Liver (tissue), 9 donors: Measurements from ENCODE around the gene RSPRY1. TPM values are rescaled to one million over a fixed set of nuclear protein-coding genes. Genes with fewer than 3 reads are reported as not detected.

Experiments used
- DNase-seq: peaks from one replicate; pipeline ENCODE4 v3.0.0-alpha.2; 2017; ENCODE audit warnings: low spot score
- H3K27ac ChIP-seq, 2 donors: one replicate each; pipeline ENCODE4 v1.7.0; 2013; ENCODE audit warnings: inconsistent platforms in 2 of 2, low read length in 2 of 2, control low read depth in 1 of 2, low read depth in 1 of 2, mild to moderate bottlenecking in 1 of 2
- H3K27me3 ChIP-seq, 4 donors: one replicate each; pipeline versions ENCODE4 v1.6.1 to v1.7.0; 2013; ENCODE audit warnings: low read length in 3 of 4, inconsistent platforms in 1 of 4, mild to moderate bottlenecking in 1 of 4, moderate library complexity in 1 of 4; ENCODE audit not compliant: control insufficient read depth in 4 of 4, insufficient read depth in 4 of 4
- H3K36me3 ChIP-seq, 4 donors: one replicate each; pipeline versions ENCODE4 v1.6.1 to v1.7.0; 2013; ENCODE audit warnings: low read length in 3 of 4, mild to moderate bottlenecking in 3 of 4, low read depth in 1 of 4, moderate library complexity in 1 of 4; ENCODE audit not compliant: control insufficient read depth in 4 of 4, insufficient read depth in 3 of 4
- H3K4me1 ChIP-seq, 4 donors: one replicate each; pipeline versions ENCODE4 v1.6.1 to v1.7.0; 2013; ENCODE audit warnings: low read length in 3 of 4, mild to moderate bottlenecking in 3 of 4, moderate library complexity in 1 of 4; ENCODE audit not compliant: control insufficient read depth in 4 of 4, insufficient read depth in 4 of 4
- H3K4me3 ChIP-seq, 3 donors: one replicate each; pipeline versions ENCODE4 v1.6.1 to v1.7.0; 2013; ENCODE audit warnings: low read length in 3 of 3, control low read depth in 1 of 3, low read depth in 1 of 3, mild to moderate bottlenecking in 1 of 3
- H3K9ac ChIP-seq, 2 donors: one replicate each; pipeline ENCODE4 v1.7.0; 2013; ENCODE audit warnings: low read length in 2 of 2, mild to moderate bottlenecking in 2 of 2, moderate library complexity in 2 of 2, control low read depth in 1 of 2, low read depth in 1 of 2
- H3K9me3 ChIP-seq, 4 donors: one replicate each; pipeline versions ENCODE4 v1.6.1 to v1.7.0; 2013; ENCODE audit warnings: low read length in 3 of 4; ENCODE audit not compliant: control insufficient read depth in 4 of 4
- EGR1 ChIP-seq, 2 donors: IDR thresholded peaks; 2 replicates each; pipeline ENCODE4 v1.6.1; 2016 to 2018; ENCODE audit warnings: antibody characterized with exemption in 2 of 2, low read depth in 2 of 2
- FOXA1 ChIP-seq: IDR thresholded peaks from 2 replicates; pipeline ENCODE4 v1.6.1; 2016; ENCODE audit warnings: antibody characterized with exemption
- GABPA ChIP-seq, 2 donors: IDR thresholded peaks in 1 of 2; conservative IDR thresholded peaks in 1 of 2; 2 replicates each; pipeline ENCODE4 v1.6.1; 2016; ENCODE audit warnings: antibody characterized with exemption in 2 of 2, mild to moderate bottlenecking in 1 of 2, moderate library complexity in 1 of 2
- HNF4A ChIP-seq, 2 donors: conservative IDR thresholded peaks; 2 replicates each; pipeline ENCODE4 v1.6.1; 2016; ENCODE audit warnings: antibody characterized with exemption in 2 of 2, mild to moderate bottlenecking in 2 of 2
- HNF4G ChIP-seq: IDR thresholded peaks from 2 replicates; pipeline ENCODE4 v1.6.1; 2016; ENCODE audit warnings: antibody characterized with exemption
- JUND ChIP-seq, 2 donors: IDR thresholded peaks; 2 replicates each; pipeline ENCODE4 v1.6.1; 2016; ENCODE audit warnings: antibody characterized with exemption in 2 of 2
- NR2F2 ChIP-seq: IDR thresholded peaks from 2 replicates; pipeline ENCODE4 v1.6.1; 2016; ENCODE audit warnings: antibody characterized with exemption
- RAD21 ChIP-seq, 2 donors: IDR thresholded peaks; 2 replicates each; pipeline ENCODE4 v1.6.1; 2016; ENCODE audit warnings: antibody characterized with exemption in 2 of 2, mild to moderate bottlenecking in 2 of 2
- RXRA ChIP-seq, 2 donors: IDR thresholded peaks; 2 replicates each; pipeline ENCODE4 v1.6.1; 2017 to 2018; ENCODE audit warnings: antibody characterized with exemption in 2 of 2, mild to moderate bottlenecking in 1 of 2
- SP1 ChIP-seq: IDR thresholded peaks from 2 replicates; pipeline ENCODE4 v1.6.1; 2018; ENCODE audit warnings: antibody characterized with exemption, mild to moderate bottlenecking
- TAF1 ChIP-seq: conservative IDR thresholded peaks from 2 replicates; pipeline ENCODE4 v1.6.1; 2016; ENCODE audit warnings: antibody characterized with exemption, mild to moderate bottlenecking
- WGBS: extraction: QIAGEN DNeasy Blood & Tissue Kit; methylation state at CpG from one replicate; pipeline ENCODE4 v1.1.7; 2013; 5-methylcytosine and 5-hydroxymethylcytosine counted together
- polyA plus RNA-seq, 2 donors: library from polyadenylated mRNA; stranded (reverse) in 1 of 2; unstranded in 1 of 2; fragments of 200-250 nt in 1 of 2; fragments of >200 nt in 1 of 2; fragmentation: Nextera tagmentation in 1 of 2; extraction: Ambion mirVana in 1 of 2; gene quantifications; one replicate each; pipeline versions ENCODE4 v1.2.1 to v1.2.3, GENCODE V29; 2013 to 2015
- total RNA-seq, 2 donors: library from RNA; depleted of rRNA; stranded (reverse); fragments of >200 nt; gene quantifications; one replicate each; pipeline ENCODE4 v1.2.3, GENCODE V29; 2014
- TF ChIP-seq, protein P1 (sequence below): IDR thresholded peaks from 2 replicates; pipeline ENCODE4 v1.6.1; 2016; ENCODE audit warnings: antibody characterized with exemption, mild to moderate bottlenecking
- TF ChIP-seq, protein P2 (sequence below): IDR thresholded peaks from 2 replicates; pipeline ENCODE4 v1.6.1; 2016; ENCODE audit warnings: antibody characterized with exemption
- TF ChIP-seq, protein P3 (sequence below): fragments of 150-350 bp; IDR thresholded peaks from 2 replicates; pipeline ENCODE4 v1.5.1; 2017; ENCODE audit warnings: improper control_type of control experiment, low read depth, low read length; ENCODE audit not compliant: missing input control
- TF ChIP-seq, protein P4 (sequence below): IDR thresholded peaks from 2 replicates; pipeline ENCODE4 v1.6.1; 2016; ENCODE audit warnings: antibody characterized with exemption
- donor health status: healthy.
- donor health status: healthy.
- donor health status: healthy.
- donor health status: healthy.
- donor health status: healthy.

RSPRY1 gene
- total and polyA plus RNA-seq, 4 donors, result 10.9 to 27.6 (median 20.2) TPM

GRCh38 chr16:57264381-57264780 lies 78.3 kb downstream of the RSPRY1 start:
- Histone ChIP-seq H3K27me3 (no peaks in the 10 kb centered on the region), H3K36me3 (no peaks in the 10 kb centered on the region), H3K9ac (no peak overlapping the region), H3K4me3 (no peak overlapping the region), H3K9me3 (no peaks in the 10 kb centered on the region), H3K4me1 (peaks cover 0 to 4% (median 0%) of the 10 kb centered on the region in 4 donors), H3K27ac (no peak overlapping the region)
- 91% methylated on average over 8 of the region's 8 CpGs for WGBS
- TF ChIP-seq, protein P1, sequence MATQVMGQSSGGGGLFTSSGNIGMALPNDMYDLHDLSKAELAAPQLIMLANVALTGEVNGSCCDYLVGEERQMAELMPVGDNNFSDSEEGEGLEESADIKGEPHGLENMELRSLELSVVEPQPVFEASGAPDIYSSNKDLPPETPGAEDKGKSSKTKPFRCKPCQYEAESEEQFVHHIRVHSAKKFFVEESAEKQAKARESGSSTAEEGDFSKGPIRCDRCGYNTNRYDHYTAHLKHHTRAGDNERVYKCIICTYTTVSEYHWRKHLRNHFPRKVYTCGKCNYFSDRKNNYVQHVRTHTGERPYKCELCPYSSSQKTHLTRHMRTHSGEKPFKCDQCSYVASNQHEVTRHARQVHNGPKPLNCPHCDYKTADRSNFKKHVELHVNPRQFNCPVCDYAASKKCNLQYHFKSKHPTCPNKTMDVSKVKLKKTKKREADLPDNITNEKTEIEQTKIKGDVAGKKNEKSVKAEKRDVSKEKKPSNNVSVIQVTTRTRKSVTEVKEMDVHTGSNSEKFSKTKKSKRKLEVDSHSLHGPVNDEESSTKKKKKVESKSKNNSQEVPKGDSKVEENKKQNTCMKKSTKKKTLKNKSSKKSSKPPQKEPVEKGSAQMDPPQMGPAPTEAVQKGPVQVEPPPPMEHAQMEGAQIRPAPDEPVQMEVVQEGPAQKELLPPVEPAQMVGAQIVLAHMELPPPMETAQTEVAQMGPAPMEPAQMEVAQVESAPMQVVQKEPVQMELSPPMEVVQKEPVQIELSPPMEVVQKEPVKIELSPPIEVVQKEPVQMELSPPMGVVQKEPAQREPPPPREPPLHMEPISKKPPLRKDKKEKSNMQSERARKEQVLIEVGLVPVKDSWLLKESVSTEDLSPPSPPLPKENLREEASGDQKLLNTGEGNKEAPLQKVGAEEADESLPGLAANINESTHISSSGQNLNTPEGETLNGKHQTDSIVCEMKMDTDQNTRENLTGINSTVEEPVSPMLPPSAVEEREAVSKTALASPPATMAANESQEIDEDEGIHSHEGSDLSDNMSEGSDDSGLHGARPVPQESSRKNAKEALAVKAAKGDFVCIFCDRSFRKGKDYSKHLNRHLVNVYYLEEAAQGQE, result no peak
- TF ChIP-seq GABPA (IDR thresholded peaks at IDR 0.05 in 1 of 2, conservative IDR thresholded peaks at IDR 0.05 in 1 of 2) (no peak), JUND (IDR thresholded peaks at IDR 0.05) (no peak), TAF1 (no peak), RAD21 (IDR thresholded peaks at IDR 0.05) (no peak), SP1 (no peak), RXRA (IDR thresholded peaks at IDR 0.05) (no peak), HNF4G (no peak), NR2F2 (no peak), HNF4A (conservative IDR thresholded peaks at IDR 0.05) (no peak), EGR1 (IDR thresholded peaks at IDR 0.05; ENCODE audit: low read depth in 2 of 2) (no peak)
- TF ChIP-seq, protein P2, sequence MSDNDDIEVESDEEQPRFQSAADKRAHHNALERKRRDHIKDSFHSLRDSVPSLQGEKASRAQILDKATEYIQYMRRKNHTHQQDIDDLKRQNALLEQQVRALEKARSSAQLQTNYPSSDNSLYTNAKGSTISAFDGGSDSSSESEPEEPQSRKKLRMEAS, result no peak
- TF ChIP-seq, protein P3, sequence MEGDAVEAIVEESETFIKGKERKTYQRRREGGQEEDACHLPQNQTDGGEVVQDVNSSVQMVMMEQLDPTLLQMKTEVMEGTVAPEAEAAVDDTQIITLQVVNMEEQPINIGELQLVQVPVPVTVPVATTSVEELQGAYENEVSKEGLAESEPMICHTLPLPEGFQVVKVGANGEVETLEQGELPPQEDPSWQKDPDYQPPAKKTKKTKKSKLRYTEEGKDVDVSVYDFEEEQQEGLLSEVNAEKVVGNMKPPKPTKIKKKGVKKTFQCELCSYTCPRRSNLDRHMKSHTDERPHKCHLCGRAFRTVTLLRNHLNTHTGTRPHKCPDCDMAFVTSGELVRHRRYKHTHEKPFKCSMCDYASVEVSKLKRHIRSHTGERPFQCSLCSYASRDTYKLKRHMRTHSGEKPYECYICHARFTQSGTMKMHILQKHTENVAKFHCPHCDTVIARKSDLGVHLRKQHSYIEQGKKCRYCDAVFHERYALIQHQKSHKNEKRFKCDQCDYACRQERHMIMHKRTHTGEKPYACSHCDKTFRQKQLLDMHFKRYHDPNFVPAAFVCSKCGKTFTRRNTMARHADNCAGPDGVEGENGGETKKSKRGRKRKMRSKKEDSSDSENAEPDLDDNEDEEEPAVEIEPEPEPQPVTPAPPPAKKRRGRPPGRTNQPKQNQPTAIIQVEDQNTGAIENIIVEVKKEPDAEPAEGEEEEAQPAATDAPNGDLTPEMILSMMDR, result no peak
- TF ChIP-seq, protein P4, sequence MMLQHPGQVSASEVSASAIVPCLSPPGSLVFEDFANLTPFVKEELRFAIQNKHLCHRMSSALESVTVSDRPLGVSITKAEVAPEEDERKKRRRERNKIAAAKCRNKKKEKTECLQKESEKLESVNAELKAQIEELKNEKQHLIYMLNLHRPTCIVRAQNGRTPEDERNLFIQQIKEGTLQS, result no peak
- no peak for DNase-seq

GRCh38 chr16:57264950-57265371 lies 78.8 kb downstream of the RSPRY1 start:
- peaks cover 0 to 4% (median 0%) of the 10 kb centered on the region in 4 donors for H3K4me1 ChIP-seq
- H3K4me3 ChIP-seq, result no peak overlapping the region
- 88% methylated on average over 11 of the region's 11 CpGs for WGBS
- H3K27me3 ChIP-seq, result no peaks in the 10 kb centered on the region
- no peak overlapping the region for H3K9ac ChIP-seq
- no peak overlapping the region for H3K27ac ChIP-seq
- DNase-seq, result no peak
- H3K36me3 ChIP-seq, result no peaks in the 10 kb centered on the region
- H3K9me3 ChIP-seq, result no peaks in the 10 kb centered on the region
- TF ChIP-seq, protein P1, result no peak
- TF ChIP-seq JUND (IDR thresholded peaks at IDR 0.05) (no peak), HNF4A (conservative IDR thresholded peaks at IDR 0.05) (no peak), FOXA1 (no peak), TAF1 (no peak), HNF4G (no peak)
